Epidermal melanocyte (primary cell): Measurements from ENCODE around the gene SCAI.
"Not testable (repeated sequence)": the region's sequence is repeated elsewhere in the genome, so short reads cannot be mapped to it uniquely, and the experiment has no call there.

Experiments
- DNase-seq: peaks from one replicate; pipeline ENCODE4 v3.0.0; 2011; ENCODE audit warnings: low spot score; ENCODE audit not compliant: insufficient read length

The SCAI gene

GRCh38 chr9:125143377-125144090, at the start of gene SCAI:
TSS of gene SCAI (minus strand) at chr9:125143528. CDS start at chr9:125143437, 91 bp downstream.
- DNase-seq, result peak; percentile 99

GRCh38 chr9:125190361-125190801, 47.1 kb upstream of the SCAI start:
- no peak for DNase-seq

DNA sequence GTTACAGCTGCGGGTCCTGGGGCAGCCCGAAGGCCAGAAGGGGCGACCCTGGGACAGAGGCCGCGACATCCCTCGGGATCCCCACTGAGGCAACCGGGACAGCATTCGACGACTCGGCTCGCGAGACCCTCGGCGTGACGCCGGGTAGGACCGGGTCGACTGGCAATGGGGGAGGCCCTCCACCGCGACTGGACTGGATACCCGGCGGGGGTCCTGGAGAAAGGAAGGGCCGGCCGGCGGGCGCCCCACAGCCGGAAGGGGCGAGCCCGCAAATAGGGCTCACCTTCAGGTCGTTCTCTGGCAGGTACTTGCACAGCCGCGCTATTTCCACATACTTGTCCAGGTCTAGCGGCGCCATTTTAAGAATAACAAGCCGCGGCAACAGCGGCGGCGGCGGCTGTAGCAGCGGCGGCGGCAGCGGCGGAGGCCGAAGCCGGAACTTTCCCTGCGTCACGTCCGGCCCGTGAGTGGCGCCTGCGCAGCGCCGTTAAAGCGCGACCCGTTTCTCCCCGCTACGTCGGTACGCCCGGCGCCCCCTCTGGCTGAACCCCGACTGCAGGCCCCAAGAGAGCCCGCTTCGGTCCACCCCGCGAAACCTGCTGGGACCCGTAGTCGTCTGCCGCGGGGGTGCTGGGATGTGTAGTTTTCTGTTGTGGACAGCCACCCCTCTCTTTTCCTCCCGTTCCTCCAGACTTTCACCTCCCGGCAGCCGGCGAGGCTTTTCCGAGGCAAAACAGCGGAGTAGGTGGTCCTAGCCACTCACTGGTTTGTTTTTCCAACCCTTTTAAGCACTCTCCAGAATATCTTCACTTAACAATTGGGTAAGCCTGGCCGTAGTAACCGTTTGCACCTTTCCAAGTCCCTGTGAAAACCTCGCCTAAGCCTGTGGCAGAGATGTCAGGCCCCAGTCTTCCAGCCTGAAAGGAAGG, 46.3 kb upstream of the SCAI start, which contains the start of gene PPP6C:
TSS of gene PPP6C (minus strand) at position 443 of the 929 bp plus-strand sequence. CDS start at position 358, 85 bp downstream.
- DNase-seq, result peak; percentile 98

DNA sequence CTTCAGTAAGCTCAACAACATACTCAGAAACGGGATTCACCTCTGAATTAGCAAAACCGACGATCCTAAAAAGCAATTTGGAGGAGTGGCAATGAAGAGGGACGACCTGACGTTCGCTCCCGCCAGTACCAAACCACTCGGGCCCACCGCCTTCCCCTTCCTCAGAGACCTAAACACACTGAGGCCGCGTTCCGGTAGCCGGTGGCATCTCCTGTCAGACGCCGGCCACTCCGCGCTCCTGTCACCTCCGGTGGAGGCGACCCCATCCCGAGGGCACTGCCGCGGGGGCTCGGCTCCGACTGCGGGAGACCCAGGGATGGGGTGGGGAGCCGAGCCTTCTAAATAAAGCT, 45.7 kb upstream of the SCAI start:
- no peak for DNase-seq

GRCh38 chr9:125183561-125183960, 40.2 kb upstream of the SCAI start:
- DNase-seq, result no peak

GRCh38 chr9:125183054-125183453, 39.7 kb upstream of the SCAI start:
- DNase-seq, result no peak

- not testable (repeated sequence) for DNase-seq
Measured at GRCh38 chr9:125181756-125182155, 38.4 kb upstream of the SCAI start.

GRCh38 chr9:125180876-125181275, 37.5 kb upstream of the SCAI start:
- no peak for DNase-seq

- DNase-seq, result not testable (repeated sequence)
Measured at GRCh38 chr9:125179776-125180175, 36.4 kb upstream of the SCAI start.

DNA sequence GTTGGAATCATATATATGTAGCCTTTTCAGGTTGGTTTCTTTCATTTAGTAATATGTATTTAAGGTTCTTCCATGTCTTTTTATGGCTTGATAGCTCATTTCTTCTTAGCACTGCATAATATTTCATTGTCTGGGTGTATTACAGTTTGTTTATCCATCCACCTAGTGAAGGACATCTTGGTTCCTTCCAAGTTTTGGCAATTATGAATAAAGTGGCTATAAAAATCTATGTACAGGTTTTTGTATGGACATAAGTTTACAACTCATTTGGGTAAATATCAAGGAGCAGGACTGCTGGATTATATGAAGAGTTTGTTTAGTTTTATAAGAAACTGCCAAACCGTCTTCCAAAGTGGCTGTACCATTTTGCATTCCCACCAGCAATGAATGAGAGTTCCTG, 34.6 kb upstream of the SCAI start:
- DNase-seq, result no peak

DNA sequence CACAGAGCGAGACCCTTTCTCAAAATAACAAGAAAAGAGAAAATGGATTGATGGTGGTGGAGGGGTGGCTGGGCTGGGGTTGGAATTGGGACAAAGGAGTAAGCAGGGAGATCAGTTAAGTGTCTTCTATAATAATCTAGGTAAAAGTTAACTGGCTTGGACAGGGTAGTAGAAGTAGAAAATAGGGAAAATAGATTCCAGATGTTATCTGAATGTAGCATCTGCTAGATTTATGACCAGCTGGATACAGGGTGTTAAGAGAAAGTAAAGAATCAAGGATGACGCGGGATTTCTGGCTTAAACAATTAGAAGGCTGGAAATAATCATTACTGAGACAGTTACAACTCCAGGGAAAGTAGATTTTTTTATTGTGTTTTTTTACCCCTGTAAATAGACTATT, 33.3 kb upstream of the SCAI start:
- no peak for DNase-seq

DNA sequence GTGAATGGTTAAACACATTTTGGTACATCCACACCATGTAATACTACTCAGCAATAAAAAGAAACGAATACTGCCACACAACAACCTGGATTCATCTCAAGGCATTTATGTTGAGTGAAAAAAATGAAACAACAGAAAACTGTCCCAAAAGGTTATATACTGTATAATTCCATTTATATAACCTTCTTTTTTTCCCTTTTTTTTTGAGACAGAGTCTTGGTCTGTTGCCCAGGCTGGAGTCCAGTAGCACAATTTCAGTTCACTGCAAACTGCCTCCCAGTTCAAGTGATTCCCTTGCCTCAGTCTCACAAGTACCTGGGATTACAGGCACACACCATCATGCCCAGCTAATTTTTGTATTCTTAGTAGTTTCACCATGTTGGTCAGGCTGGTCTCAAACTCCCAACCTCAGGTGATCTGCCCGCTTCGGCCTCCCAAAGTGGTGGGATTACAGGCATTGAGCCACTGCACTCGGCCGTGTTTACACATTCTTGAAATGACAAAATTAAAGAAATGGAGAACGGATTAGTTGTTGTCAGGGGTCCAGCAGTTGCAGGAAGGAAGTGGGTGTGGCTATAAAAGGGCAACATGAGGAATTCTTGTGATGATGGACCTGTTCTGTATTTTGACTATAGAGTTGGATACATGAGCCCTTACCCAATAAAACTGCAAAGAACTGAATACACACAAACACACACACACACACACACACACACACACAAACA, 28.9 kb upstream of the SCAI start:
- DNase-seq, result no peak

DNA sequence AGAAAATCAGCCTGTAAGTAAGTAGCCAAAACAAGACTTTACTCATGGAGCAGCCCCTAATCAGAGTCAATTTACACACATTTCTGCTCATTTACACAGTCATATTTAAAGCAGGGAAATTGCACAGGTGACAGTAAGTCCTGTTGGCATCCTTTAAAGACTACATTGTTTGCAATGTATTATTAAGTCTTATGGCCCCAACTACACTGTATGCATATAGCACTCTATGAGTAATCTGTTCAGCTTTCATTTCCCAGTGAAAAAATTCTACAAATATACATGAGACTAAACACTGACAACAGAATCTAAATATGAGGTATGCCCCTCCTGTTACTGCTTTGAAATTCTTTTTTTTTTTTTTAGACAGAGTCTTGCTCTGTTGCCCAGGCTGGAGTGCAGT, 26.6 kb upstream of the SCAI start:
- no peak for DNase-seq

DNA sequence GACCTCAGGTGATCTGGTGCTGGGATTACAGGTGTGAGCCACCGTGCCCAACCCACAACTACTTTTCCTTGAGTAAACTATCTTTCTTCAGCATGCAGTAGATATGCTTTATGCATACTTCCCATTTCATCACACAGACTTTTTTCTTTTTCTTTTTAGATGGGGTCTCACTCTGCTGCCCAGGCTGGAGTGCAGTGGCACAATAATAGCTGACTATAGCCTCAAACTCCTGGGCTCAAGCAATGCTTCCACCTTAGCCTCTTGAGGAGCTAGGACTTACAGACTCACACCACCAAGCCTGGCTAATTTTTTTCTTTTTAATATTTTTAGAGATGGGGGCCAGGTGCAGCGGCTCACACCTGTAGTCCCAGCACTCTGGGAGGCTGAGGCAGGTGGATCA, 23.4 kb upstream of the SCAI start:
- DNase-seq, result no peak

DNA sequence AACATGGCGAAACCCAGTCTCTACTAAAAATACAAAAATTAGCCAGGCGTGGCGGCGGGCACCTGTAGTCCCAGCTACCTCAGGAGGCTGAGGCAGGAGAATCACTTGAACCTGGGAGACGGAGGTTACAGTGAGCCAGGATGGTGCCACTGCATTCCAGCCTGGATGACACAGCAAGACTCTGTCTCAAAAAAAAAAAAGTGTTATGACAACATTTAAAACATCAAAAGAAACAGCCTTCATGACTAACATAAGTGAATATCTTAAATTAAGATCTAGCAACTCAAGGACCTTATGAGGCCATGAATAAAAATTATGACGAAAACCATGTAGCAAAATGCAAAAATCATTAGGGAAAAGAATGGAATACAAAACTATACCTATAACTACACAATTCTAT, 19.6 kb upstream of the SCAI start:
- not testable (repeated sequence) for DNase-seq

GRCh38 chr9:125161284-125161918, 18.1 kb upstream of the SCAI start:
- no peak for DNase-seq

DNA sequence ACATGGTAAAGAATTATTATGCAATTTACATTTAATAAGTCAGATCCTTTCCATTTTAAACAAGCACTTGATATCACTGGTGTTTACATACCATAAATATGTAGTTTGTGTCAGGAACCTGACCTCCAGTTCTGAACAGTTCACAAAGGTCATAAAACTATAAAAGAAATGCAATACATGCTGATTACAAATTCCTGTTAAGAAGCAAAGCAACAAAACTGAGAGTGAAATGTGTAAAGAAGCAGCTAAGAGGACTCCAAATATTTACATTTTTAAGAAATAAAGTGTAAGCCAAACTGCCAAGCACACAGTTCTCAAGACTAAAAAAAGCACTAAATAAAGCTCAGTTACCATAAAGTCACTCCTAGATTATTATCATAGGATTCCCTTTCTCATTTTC, 17.4 kb upstream of the SCAI start:
- DNase-seq, result no peak

- DNase-seq, result no peak
Measured at GRCh38 chr9:125156551-125156950, 13.2 kb upstream of the SCAI start.

DNA sequence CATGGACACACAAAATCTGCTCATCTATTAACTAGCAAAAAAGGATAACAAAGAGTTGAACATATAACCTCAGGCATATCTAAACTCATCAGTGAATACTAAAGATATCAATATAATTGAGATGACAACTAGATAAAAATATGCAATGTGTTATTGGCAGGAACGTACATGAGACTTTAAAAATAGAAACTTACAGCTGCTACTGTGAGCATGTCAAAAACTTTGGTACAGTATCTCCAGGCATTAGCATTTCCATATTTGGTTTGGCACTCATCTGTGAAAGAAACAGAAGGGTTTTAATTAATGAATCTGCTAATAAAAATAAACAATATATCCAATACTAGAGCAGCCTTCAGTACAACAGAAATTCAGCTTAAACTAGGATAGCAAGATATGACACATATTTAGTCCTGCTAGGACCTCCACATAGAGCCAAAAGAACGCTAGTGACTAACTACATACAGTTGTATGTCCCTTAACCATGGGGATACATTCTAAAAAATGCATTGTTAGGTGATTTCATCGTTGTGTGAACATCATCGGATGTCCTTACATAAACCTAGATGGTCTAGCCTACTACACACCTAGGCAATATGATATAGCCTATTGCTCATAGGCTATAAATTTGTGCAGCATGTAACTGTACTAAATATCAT, 10.5 kb upstream of the SCAI start:
- DNase-seq, result no peak

DNA sequence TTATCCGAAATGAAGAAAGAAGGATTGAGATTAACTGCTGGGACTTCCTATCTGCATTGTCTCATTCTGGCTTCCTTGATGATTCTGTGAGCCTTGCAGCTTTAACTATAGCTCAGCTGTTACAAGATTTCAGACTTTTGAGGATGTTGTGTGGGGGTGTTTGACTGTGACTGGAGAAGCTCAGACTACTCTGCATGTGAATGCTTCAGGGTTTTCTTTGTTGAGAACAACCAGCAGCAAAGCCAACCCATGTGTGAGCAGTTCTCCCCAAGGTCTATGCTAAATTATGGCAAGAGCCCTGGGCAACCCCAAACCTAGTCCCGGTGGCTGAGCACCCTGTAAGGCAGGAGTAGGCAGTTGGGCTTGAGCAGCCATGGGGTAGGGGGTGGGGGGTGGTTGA, 8.4 kb upstream of the SCAI start:
- no peak for DNase-seq
